Lower leg skin (tissue), 3 donors: ENCODE measurements around the gene LDAF1.

ENCODE experiments used
- CTCF ChIP-seq, 3 donors: fragments of 450-650 bp; IDR thresholded peaks; one replicate each; pipeline ENCODE4 v1.5.1; 2016; ENCODE audit warnings: antibody characterized with exemption in 3 of 3, mild to moderate bottlenecking in 3 of 3, moderate library complexity in 2 of 3
- POLR2A ChIP-seq, 2 donors: fragments of 450-650 bp; IDR thresholded peaks; one replicate each; pipeline ENCODE4 v1.6.1; 2016 to 2017; ENCODE audit warnings: antibody characterized with exemption in 2 of 2, mild to moderate bottlenecking in 1 of 2, moderate library complexity in 1 of 2

GRCh38 chr16:21172650-21173049 is 14.2 kb downstream of the LDAF1 start:
- no peak for TF ChIP-seq CTCF (IDR thresholded peaks at IDR 0.05)
- no peak for TF ChIP-seq POLR2A (IDR thresholded peaks at IDR 0.05)
